ENCODE measurements around the gene EXOC3L1.

The EXOC3L1 gene

GRCh38 chr16:67169642-67170167 is 20.2 kb downstream of the EXOC3L1 start:
- no peak for TF ChIP-seq TAF1 (IDR thresholded peaks at IDR 0.05; ENCODE audit: borderline replicate concordance, insufficient read depth, low read length)
- TF ChIP-seq, protein P1, sequence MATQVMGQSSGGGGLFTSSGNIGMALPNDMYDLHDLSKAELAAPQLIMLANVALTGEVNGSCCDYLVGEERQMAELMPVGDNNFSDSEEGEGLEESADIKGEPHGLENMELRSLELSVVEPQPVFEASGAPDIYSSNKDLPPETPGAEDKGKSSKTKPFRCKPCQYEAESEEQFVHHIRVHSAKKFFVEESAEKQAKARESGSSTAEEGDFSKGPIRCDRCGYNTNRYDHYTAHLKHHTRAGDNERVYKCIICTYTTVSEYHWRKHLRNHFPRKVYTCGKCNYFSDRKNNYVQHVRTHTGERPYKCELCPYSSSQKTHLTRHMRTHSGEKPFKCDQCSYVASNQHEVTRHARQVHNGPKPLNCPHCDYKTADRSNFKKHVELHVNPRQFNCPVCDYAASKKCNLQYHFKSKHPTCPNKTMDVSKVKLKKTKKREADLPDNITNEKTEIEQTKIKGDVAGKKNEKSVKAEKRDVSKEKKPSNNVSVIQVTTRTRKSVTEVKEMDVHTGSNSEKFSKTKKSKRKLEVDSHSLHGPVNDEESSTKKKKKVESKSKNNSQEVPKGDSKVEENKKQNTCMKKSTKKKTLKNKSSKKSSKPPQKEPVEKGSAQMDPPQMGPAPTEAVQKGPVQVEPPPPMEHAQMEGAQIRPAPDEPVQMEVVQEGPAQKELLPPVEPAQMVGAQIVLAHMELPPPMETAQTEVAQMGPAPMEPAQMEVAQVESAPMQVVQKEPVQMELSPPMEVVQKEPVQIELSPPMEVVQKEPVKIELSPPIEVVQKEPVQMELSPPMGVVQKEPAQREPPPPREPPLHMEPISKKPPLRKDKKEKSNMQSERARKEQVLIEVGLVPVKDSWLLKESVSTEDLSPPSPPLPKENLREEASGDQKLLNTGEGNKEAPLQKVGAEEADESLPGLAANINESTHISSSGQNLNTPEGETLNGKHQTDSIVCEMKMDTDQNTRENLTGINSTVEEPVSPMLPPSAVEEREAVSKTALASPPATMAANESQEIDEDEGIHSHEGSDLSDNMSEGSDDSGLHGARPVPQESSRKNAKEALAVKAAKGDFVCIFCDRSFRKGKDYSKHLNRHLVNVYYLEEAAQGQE (IDR thresholded peaks at IDR 0.05; ENCODE audit: insufficient read depth in 1 of 2, low read depth in 2 of 2, low read length in 2 of 2) = no peak
- TF ChIP-seq SIN3A (IDR thresholded peaks at IDR 0.05; ENCODE audit: borderline replicate concordance, insufficient read depth, low read length) = no peak
- TF ChIP-seq POLR2AphosphoS5 (IDR thresholded peaks at IDR 0.05; ENCODE audit: low read depth, low read length) = no peak
- TF ChIP-seq FOXP2 (optimal IDR thresholded peaks at IDR 0.05; ENCODE audit: borderline replicate concordance, extremely low read depth, extremely low read length, insufficient read depth) = no peak

- TF ChIP-seq SIN3A (IDR thresholded peaks at IDR 0.05; ENCODE audit: borderline replicate concordance, insufficient read depth, low read length) = no peak
- TF ChIP-seq, protein P1 (IDR thresholded peaks at IDR 0.05; ENCODE audit: insufficient read depth in 1 of 2, low read depth in 2 of 2, low read length in 2 of 2) = peak in 1 of 2 experiments; percentile 60; a peak in 1 of 4 replicates
Measured at GRCh38 chr16:67169011-67169451, 20.9 kb downstream of the EXOC3L1 start.

DNA sequence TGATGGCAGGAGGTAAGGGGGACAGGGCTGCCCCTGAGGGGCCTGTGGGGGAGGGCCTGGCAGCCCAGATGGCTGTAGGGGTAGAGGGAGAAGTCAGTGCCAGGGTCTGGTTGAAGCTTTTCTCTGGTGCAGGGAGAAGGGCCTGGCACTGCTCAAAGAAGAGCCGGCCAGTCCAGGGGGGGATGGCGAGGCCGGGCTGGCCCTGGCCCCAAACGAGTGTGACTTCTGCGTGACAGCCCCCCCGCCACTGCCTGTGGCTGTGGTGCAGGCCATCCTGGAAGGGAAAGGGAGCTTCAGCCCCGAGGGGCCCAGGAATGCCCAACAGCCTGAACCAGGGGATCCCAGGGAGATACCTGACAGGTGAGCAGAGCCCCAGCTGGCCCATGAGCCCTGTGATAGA is 22.3 kb downstream of the EXOC3L1 start:
- TF ChIP-seq TAF1 (IDR thresholded peaks at IDR 0.05; ENCODE audit: borderline replicate concordance, insufficient read depth, low read length) = no peak
- TF ChIP-seq, protein P1 (IDR thresholded peaks at IDR 0.05; ENCODE audit: insufficient read depth in 1 of 2, low read depth in 2 of 2, low read length in 2 of 2) = no peak
- no peak for TF ChIP-seq FOXP2 (optimal IDR thresholded peaks at IDR 0.05; ENCODE audit: borderline replicate concordance, extremely low read depth, extremely low read length, insufficient read depth)
- no peak for TF ChIP-seq POLR2AphosphoS5 (IDR thresholded peaks at IDR 0.05; ENCODE audit: low read depth, low read length)
- TF ChIP-seq SIN3A (IDR thresholded peaks at IDR 0.05; ENCODE audit: borderline replicate concordance, insufficient read depth, low read length) = no peak

GRCh38 chr16:67166598-67167168 is 23.3 kb downstream of the EXOC3L1 start:
- TF ChIP-seq FOXP2 (optimal IDR thresholded peaks at IDR 0.05; ENCODE audit: borderline replicate concordance, extremely low read depth, extremely low read length, insufficient read depth) = no peak
- TF ChIP-seq TAF1 (IDR thresholded peaks at IDR 0.05; ENCODE audit: borderline replicate concordance, insufficient read depth, low read length) = no peak
- TF ChIP-seq, protein P1 (IDR thresholded peaks at IDR 0.05; ENCODE audit: insufficient read depth in 1 of 2, low read depth in 2 of 2, low read length in 2 of 2) = no peak
- no peak for TF ChIP-seq SIN3A (IDR thresholded peaks at IDR 0.05; ENCODE audit: borderline replicate concordance, insufficient read depth, low read length)
- no peak for TF ChIP-seq POLR2AphosphoS5 (IDR thresholded peaks at IDR 0.05; ENCODE audit: low read depth, low read length)
